Ishikawa (cell line): ENCODE results near the gene CSNK1A1L.

Experiments used
- CEBPB ChIP-seq: IDR thresholded peaks from 2 replicates; pipeline ENCODE4 v1.6.1; 2012
- CREB1 ChIP-seq: IDR thresholded peaks from 2 replicates; pipeline ENCODE4 v1.6.1; 2012; ENCODE audit warnings: low read depth
- EGR1 ChIP-seq: IDR thresholded peaks from 2 replicates; pipeline ENCODE4 v1.6.1; 2012
- EP300 ChIP-seq: IDR thresholded peaks from 2 replicates; pipeline ENCODE4 v1.6.1; 2012; ENCODE audit warnings: borderline replicate concordance
- FOXM1 ChIP-seq: IDR thresholded peaks from 2 replicates; pipeline ENCODE4 v1.6.1; 2012; ENCODE audit warnings: low read depth, borderline replicate concordance
- MAX ChIP-seq: IDR thresholded peaks from 2 replicates; pipeline ENCODE4 v1.6.1; 2012
- NFIC ChIP-seq: IDR thresholded peaks from 2 replicates; pipeline ENCODE4 v1.6.1; 2012
- RAD21 ChIP-seq: IDR thresholded peaks from 2 replicates; pipeline ENCODE4 v1.6.1; 2012; ENCODE audit warnings: low read depth
- REST ChIP-seq: IDR thresholded peaks from 2 replicates; pipeline ENCODE4 v1.6.1; 2012; ENCODE audit warnings: low read depth, mild to moderate bottlenecking
- TAF1 ChIP-seq: IDR thresholded peaks from 2 replicates; pipeline ENCODE4 v1.6.1; 2012; ENCODE audit warnings: low read depth, mild to moderate bottlenecking
- TCF12 ChIP-seq: IDR thresholded peaks from 2 replicates; pipeline ENCODE4 v1.6.1; 2012; ENCODE audit warnings: low read depth
- TEAD4 ChIP-seq: IDR thresholded peaks from 2 replicates; pipeline ENCODE4 v1.6.1; 2012
- USF1 ChIP-seq: IDR thresholded peaks from 2 replicates; pipeline ENCODE4 v1.6.1; 2012
- YY1 ChIP-seq: IDR thresholded peaks from 2 replicates; pipeline ENCODE4 v1.6.1; 2012; ENCODE audit warnings: low read depth
- ZBTB7A ChIP-seq: IDR thresholded peaks from 2 replicates; pipeline ENCODE4 v1.6.1; 2012; ENCODE audit warnings: low read depth

Gene CSNK1A1L

GRCh38 chr13:37127691-37128241 is 22.3 kb upstream of the CSNK1A1L start:
- no peak for TF ChIP-seq NFIC
- no peak for TF ChIP-seq FOXM1
- TF ChIP-seq CEBPB = no peak
- no peak for TF ChIP-seq EGR1
- no peak for TF ChIP-seq REST
- TF ChIP-seq TEAD4 = no peak
- TF ChIP-seq RAD21 = no peak
- TF ChIP-seq CREB1 = no peak
- no peak for TF ChIP-seq EP300

GRCh38 chr13:37123337-37123736 is 17.9 kb upstream of the CSNK1A1L start:
- TF ChIP-seq REST = no peak
- no peak for TF ChIP-seq USF1
- TF ChIP-seq CEBPB = no peak
- no peak for TF ChIP-seq TCF12
- no peak for TF ChIP-seq FOXM1
- TF ChIP-seq MAX = no peak
- no peak for TF ChIP-seq CREB1
- TF ChIP-seq RAD21 = no peak
- no peak for TF ChIP-seq YY1
- no peak for TF ChIP-seq EP300
- no peak for TF ChIP-seq TAF1
- TF ChIP-seq NFIC = no peak
- no peak for TF ChIP-seq ZBTB7A
- no peak for TF ChIP-seq TEAD4
- no peak for TF ChIP-seq EGR1

- TF ChIP-seq TAF1 (no peak), CREB1 (no peak), TEAD4 (no peak), EP300 (no peak), YY1 (no peak)
These were observed 12.6 kb upstream of the CSNK1A1L start for GRCh38 chr13:37118016-37118415.

GRCh38 chr13:37114250-37114649 is 8.8 kb upstream of the CSNK1A1L start:
- TF ChIP-seq TAF1 = no peak
- no peak for TF ChIP-seq MAX
- TF ChIP-seq NFIC = no peak
- no peak for TF ChIP-seq TEAD4
- no peak for TF ChIP-seq ZBTB7A
- TF ChIP-seq CREB1 = no peak
- no peak for TF ChIP-seq USF1

GRCh38 chr13:37113534-37113933 is 8.1 kb upstream of the CSNK1A1L start:
- TF ChIP-seq NFIC = no peak
- TF ChIP-seq TAF1 = no peak
- TF ChIP-seq CREB1 = no peak
- no peak for TF ChIP-seq YY1

- no peak for TF ChIP-seq EP300
- peak; percentile 79 for TF ChIP-seq RAD21
- no peak for TF ChIP-seq TCF12
- TF ChIP-seq USF1 = no peak
- TF ChIP-seq CEBPB = no peak
- TF ChIP-seq NFIC = no peak
- TF ChIP-seq TAF1 = no peak
These were observed 3.7 kb upstream of the CSNK1A1L start for GRCh38 chr13:37109051-37109678.
